ENCODE measurements around the gene GRIK4.

The GRIK4 gene

DNA sequence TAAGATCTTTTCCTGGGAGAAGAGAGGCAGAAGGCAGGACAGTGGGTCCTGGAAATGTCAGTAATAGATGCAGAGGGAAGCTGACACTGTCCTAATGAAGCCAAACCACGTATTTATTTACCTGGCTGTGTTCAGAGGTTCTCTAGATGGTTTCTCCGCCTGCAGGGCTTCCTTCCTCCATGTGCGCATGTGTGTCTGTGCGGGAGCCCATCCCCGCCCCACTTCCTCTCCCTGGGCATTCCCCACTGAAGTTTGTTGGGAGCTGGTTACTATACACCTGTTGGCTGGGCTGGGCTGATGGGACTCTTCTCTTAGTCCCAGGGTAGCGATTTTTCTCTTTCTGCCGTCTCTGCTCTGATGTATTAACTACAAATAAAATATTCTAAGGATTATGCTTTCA is 307.5 kb downstream of the GRIK4 start:
- Histone ChIP-seq H4K20me1 (ENCODE audit: insufficient read depth, low read length, poor library complexity, severe bottlenecking) (no peaks in the 10 kb centered on the region), H3F3A (ENCODE audit: low read depth) (no peaks in the 10 kb centered on the region), H3K4me2 (ENCODE audit: low read depth, low read length, poor library complexity, severe bottlenecking) (no peak overlapping the region), H3K9me2 (replicated peaks; ENCODE audit: low read depth, low read length) (no peaks in the 10 kb centered on the region), H3K4me1 (ENCODE audit: insufficient read depth, low read length, poor library complexity, severe bottlenecking) (no peaks in the 10 kb centered on the region), H2AFZ (ENCODE audit: low read length) (no peak overlapping the region), H3K9ac (ENCODE audit: low read depth, low read length, poor library complexity, severe bottlenecking) (no peak overlapping the region), H3K79me2 (ENCODE audit: insufficient read depth, low read length) (no peaks in the 10 kb centered on the region), H3K4me3 (ENCODE audit: low read length, poor library complexity, severe bottlenecking) (no peak overlapping the region), H3K36me3 (ENCODE audit: insufficient read depth, low read length) (no peaks in the 10 kb centered on the region), H3K9me3 (ENCODE audit: insufficient read depth, low read depth, low read length) (no peaks in the 10 kb centered on the region), H3K27me3 (ENCODE audit: insufficient read depth, low read length, poor library complexity, severe bottlenecking) (no peaks in the 10 kb centered on the region)
- TF ChIP-seq EZH2phosphoT487 (IDR thresholded peaks at IDR 0.05; ENCODE audit: borderline replicate concordance), result no peak
- TF ChIP-seq, protein P1, sequence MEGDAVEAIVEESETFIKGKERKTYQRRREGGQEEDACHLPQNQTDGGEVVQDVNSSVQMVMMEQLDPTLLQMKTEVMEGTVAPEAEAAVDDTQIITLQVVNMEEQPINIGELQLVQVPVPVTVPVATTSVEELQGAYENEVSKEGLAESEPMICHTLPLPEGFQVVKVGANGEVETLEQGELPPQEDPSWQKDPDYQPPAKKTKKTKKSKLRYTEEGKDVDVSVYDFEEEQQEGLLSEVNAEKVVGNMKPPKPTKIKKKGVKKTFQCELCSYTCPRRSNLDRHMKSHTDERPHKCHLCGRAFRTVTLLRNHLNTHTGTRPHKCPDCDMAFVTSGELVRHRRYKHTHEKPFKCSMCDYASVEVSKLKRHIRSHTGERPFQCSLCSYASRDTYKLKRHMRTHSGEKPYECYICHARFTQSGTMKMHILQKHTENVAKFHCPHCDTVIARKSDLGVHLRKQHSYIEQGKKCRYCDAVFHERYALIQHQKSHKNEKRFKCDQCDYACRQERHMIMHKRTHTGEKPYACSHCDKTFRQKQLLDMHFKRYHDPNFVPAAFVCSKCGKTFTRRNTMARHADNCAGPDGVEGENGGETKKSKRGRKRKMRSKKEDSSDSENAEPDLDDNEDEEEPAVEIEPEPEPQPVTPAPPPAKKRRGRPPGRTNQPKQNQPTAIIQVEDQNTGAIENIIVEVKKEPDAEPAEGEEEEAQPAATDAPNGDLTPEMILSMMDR (conservative IDR thresholded peaks at IDR 0.05; ENCODE audit: low read length), result no peak

DNA sequence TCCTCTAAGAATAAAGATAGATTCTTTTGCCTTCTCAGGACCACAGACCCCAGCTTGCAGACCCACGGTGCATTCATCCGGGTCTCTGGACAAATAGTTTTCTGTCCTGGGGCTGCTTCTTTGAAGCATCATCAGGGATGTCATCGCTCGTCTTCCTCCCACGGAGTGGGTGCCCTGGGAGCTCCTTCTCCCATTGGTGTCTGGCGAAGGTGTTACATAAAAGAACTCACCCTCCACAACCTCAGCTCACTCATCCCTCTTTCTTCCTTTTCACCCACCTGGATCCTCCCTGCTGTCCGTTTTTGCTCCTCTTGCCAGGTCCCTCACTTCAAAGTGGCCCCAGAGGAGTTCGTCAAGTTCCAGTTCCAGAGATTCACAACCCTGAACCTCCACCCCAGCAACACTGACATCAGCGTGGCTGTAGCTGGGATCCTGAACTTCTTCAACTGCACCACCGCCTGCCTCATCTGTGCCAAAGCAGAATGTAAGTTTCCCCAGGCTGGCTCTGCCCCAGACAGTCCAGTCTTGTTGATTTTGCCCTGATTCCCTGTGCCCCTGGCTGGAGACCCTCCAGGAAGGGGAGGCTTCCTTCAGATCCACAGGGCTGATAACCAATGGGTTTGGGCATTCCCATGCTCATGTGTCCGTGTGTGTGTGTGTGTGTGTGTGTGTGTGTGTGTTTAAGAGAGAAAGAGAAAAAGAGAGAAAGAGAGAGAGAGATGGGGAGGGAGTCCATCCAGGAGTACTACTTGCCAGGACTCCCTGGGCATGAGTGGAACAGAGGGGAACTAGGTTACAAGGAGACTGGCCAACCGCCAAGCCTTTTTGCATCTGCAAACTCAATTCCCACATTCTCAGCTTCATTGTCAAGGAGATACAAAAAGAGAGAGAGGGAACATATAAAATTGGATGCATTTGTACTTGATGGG is 308.2 kb downstream of the GRIK4 start:
- Histone ChIP-seq H2AFZ (ENCODE audit: low read length) (no peak overlapping the region), H3F3A (ENCODE audit: low read depth) (no peaks in the 10 kb centered on the region), H3K27me3 (ENCODE audit: insufficient read depth, low read length, poor library complexity, severe bottlenecking) (no peaks in the 10 kb centered on the region), H3K4me2 (ENCODE audit: low read depth, low read length, poor library complexity, severe bottlenecking) (no peak overlapping the region), H3K4me3 (ENCODE audit: low read length, poor library complexity, severe bottlenecking) (no peak overlapping the region), H3K79me2 (ENCODE audit: insufficient read depth, low read length) (no peaks in the 10 kb centered on the region), H3K9me2 (replicated peaks; ENCODE audit: low read depth, low read length) (no peaks in the 10 kb centered on the region), H3K9me3 (ENCODE audit: insufficient read depth, low read depth, low read length) (no peaks in the 10 kb centered on the region), H3K4me1 (ENCODE audit: insufficient read depth, low read length, poor library complexity, severe bottlenecking) (no peaks in the 10 kb centered on the region), H4K20me1 (ENCODE audit: insufficient read depth, low read length, poor library complexity, severe bottlenecking) (no peaks in the 10 kb centered on the region), H3K9ac (ENCODE audit: low read depth, low read length, poor library complexity, severe bottlenecking) (no peak overlapping the region), H3K36me3 (ENCODE audit: insufficient read depth, low read length) (no peaks in the 10 kb centered on the region)
- no peak for TF ChIP-seq EZH2phosphoT487 (IDR thresholded peaks at IDR 0.05; ENCODE audit: borderline replicate concordance)
- TF ChIP-seq, protein P1 (conservative IDR thresholded peaks at IDR 0.05; ENCODE audit: low read length), result no peak

DNA sequence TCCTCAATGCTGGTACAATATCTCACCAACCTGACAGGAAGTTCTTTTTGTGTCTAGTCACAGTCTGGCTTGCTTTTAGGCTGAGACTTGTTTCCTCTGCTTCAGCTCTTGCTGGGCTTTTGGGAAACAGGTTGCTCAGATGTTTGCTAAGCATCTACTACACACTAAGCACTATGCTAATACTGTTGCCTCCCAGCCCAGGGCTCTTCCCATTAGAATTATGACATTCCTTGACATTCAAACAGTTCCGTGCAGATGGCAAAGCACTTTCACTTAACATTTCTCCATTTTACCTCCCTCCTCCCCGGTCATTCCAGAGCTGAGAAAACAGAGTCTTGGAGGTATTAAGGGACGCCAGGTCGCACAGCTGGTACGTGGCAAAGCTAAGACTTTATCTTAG is 311.6 kb downstream of the GRIK4 start:
- Histone ChIP-seq H3K36me3 (ENCODE audit: insufficient read depth, low read length) (no peaks in the 10 kb centered on the region), H3K9me3 (ENCODE audit: insufficient read depth, low read depth, low read length) (no peaks in the 10 kb centered on the region), H3F3A (ENCODE audit: low read depth) (no peaks in the 10 kb centered on the region), H3K4me2 (ENCODE audit: low read depth, low read length, poor library complexity, severe bottlenecking) (no peak overlapping the region), H3K4me1 (ENCODE audit: insufficient read depth, low read length, poor library complexity, severe bottlenecking) (no peaks in the 10 kb centered on the region), H3K9ac (ENCODE audit: low read depth, low read length, poor library complexity, severe bottlenecking) (no peak overlapping the region), H3K9me2 (replicated peaks; ENCODE audit: low read depth, low read length) (no peaks in the 10 kb centered on the region), H3K27me3 (ENCODE audit: insufficient read depth, low read length, poor library complexity, severe bottlenecking) (no peaks in the 10 kb centered on the region), H3K4me3 (ENCODE audit: low read length, poor library complexity, severe bottlenecking) (no peak overlapping the region), H2AFZ (ENCODE audit: low read length) (no peak overlapping the region), H3K79me2 (ENCODE audit: insufficient read depth, low read length) (no peaks in the 10 kb centered on the region), H4K20me1 (ENCODE audit: insufficient read depth, low read length, poor library complexity, severe bottlenecking) (no peaks in the 10 kb centered on the region)
- TF ChIP-seq, protein P1 (conservative IDR thresholded peaks at IDR 0.05; ENCODE audit: low read length), result no peak
- no peak for TF ChIP-seq EZH2phosphoT487 (IDR thresholded peaks at IDR 0.05; ENCODE audit: borderline replicate concordance)
